ENCODE data around the gene CDX1.
A peak's percentile ranks its signal among the peaks of the same experiment; 100 is the strongest.

Gene CDX1

GRCh38 chr5:150166650-150167511 is at the start of gene CDX1:
Gene CDX1, plus strand, starts transcription at chr5:150166778. Its CDS starts 99 bp downstream, at chr5:150166877.
- DNase-seq (ENCODE audit: low spot score), result no peak

- no peak for DNase-seq (ENCODE audit: low spot score)
These were observed 48.5 kb upstream of the CDX1 start for GRCh38 chr5:150117945-150118560.

GRCh38 chr5:150118561-150119229 is 47.9 kb upstream of the CDX1 start:
- no peak for DNase-seq (ENCODE audit: low spot score)

GRCh38 chr5:150119421-150120061 is 47.0 kb upstream of the CDX1 start:
- DNase-seq (ENCODE audit: low spot score), result no peak

DNA sequence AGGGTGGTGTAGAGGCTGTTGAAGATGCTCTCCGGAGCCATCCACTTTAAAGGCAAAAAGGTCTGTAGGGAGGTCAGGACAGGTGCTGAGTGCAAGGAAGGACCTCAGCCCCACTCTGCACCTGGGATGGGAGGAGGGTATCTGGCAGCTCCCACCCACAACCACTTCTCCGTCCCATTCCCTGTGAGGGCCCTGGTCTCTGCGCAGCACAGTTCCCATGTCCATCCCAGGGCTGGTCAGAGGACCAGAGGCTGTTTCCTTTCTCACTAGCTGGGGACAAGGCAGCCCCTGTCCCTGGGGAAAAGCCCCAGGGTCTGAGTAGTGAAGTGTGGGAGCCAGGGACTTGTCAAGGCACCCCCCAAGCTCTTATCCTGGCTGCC is 46.5 kb upstream of the CDX1 start:
- DNase-seq (ENCODE audit: low spot score), result no peak

GRCh38 chr5:150120617-150121447 is 45.7 kb upstream of the CDX1 start:
- no peak for DNase-seq (ENCODE audit: low spot score)

DNA sequence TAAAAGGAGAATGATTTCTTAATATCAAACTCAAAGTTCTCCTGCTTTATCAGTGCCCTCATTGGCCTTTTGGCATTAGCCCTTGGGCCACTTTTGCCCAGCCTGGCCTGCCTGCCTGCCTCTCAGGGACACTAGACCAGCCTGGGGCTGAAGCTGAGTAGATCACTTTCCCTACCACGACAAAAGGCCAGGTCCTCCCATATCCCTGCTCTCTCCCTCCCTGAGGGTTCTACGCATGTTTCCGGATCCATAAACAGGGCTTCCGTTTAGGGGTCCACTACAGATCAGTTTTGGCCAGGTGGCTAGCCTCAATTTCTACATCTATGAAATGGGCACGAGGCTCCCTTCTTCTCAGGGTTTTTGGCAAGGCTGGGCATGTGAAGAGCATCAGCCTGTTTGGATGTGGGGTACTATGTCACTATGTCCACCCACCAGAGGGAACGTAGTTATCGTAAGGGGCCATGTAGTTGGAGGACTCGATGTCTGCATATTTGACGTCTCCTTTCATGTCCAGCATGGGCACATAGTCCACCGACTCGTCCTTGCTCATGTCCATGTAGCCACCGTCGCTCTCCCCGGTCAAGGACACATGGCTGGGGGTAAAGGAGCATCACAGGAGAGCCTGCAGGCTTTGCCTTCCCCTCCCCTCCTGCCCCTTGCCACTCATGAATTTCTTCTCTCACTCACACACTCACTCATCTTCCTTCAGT is 45.0 kb upstream of the CDX1 start:
- no peak for DNase-seq (ENCODE audit: low spot score)

- no peak for DNase-seq (ENCODE audit: low spot score)
These were observed 44.4 kb upstream of the CDX1 start for GRCh38 chr5:150122158-150122510.

DNA sequence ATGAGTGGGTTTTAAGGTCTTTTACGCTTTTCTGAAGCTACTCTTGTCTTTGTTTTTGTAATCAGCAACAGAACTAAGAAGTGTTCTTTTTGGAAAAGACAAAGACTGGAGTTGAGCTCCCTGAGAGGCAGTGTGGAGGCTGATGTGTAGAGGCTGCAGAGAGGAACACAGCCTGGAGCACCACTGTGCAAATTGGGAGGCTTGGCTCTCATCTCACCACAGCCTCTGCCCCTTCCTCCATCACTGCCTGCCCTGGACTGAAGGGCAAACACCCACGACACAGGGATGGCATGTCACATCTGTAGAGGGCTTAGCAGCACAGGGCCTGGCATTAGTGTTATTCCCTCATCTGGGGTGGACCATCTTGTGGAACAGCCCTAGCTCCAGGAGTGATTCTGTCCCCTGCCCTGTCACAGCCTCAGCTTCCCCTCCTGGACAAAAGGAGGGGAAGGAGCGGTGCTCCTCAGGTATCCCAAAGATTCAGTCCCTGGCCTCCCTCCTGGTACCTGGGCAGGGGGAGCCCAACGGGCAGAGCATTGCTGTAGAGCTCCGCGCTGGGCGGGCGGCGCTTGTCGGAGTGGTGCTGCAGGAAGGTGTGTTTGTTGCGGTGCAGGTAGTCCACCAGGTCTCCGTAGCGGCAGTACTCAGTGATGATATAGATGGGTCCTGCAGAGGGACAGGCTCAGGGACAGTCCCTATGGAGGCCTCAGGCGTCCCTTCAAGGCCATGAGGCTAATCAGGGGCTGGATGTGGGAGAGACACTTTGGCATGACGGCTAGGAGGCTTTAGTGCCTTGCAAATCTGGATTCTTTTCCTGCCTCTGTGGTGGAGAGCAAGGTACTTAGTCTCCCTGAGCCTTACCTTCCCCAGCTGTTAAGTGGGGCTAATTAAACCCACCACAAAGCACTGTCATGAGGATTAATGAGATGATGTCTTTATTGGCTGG is 43.8 kb upstream of the CDX1 start:
- no peak for DNase-seq (ENCODE audit: low spot score)

- no peak for DNase-seq (ENCODE audit: low spot score)
These were observed 43.0 kb upstream of the CDX1 start for GRCh38 chr5:150123542-150123941.

DNA sequence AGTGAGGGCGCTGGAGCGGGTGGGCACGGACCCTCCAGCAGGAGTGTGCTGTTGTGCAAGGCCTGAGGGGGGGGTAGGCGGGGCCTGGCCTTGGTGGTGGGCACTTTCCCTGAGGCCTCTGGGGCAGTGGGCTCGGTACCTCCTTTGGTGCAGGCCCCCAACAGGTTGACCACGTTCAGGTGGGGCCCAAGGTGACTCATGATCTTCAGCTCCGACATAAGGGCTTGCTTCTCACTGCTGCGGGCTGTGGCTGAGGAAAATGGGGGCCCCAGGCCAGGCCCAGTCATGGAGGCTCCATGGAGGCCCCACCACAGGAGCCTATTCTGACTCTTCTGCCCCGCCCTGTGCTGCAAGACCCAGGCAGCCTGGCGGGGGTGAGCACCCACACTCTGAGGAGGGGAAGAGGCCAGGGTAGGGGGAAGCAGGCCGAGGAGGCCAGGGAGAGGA is 42.4 kb upstream of the CDX1 start:
- no peak for DNase-seq (ENCODE audit: low spot score)

DNA sequence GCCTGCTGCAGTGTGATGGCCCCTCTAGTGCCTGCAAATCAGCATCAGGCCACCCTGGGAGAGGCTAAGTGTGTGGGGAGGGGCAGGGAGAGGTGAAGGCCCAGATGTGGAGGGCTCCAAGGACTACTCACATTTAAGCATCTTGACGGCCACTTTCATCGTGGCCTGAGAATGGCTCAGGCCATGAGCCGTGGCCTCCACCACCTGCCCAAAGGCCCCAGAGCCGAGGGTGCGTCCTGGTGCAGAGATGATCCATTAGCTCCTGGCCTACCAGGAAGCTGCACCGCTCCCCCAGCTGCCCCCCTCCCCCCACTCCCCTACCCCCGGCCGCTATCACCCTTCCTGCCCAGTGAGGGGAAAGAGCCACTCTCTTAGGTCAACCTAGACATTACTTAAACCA is 42.0 kb upstream of the CDX1 start:
- no peak for DNase-seq (ENCODE audit: low spot score)

- no peak for DNase-seq (ENCODE audit: low spot score)
These were observed 41.2 kb upstream of the CDX1 start for GRCh38 chr5:150125334-150125733.

GRCh38 chr5:150126199-150126920 is 40.2 kb upstream of the CDX1 start:
- DNase-seq (ENCODE audit: low spot score), result no peak

- DNase-seq (ENCODE audit: low spot score), result no peak
These were observed 39.7 kb upstream of the CDX1 start for GRCh38 chr5:150126921-150127265.

GRCh38 chr5:150129454-150129812 is 37.1 kb upstream of the CDX1 start:
- DNase-seq (ENCODE audit: low spot score), result no peak

- peak; percentile 41 for DNase-seq (ENCODE audit: low spot score)
These were observed 36.6 kb upstream of the CDX1 start for GRCh38 chr5:150129813-150130492.

- no peak for DNase-seq (ENCODE audit: low spot score)
These were observed 36.1 kb upstream of the CDX1 start for GRCh38 chr5:150130493-150130922.

DNA sequence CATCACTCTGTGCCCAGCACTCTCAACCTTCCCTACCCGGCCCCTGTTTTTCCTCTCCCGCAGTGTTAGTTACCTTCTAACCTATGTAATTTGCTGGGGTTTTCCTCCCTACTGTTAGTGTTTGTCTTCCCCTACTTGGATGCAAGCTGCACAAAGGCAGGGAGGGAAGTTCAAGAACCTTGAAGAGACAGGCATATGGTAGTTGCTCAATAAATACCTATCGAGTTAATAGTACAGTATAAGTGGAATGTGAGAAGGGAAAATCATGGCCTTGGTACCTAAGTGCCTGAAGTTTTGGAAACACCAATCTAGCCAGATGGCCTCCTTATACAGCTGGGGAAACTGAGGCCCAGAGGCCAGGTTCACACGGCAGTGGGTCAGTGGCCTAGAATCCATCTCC is 35.1 kb upstream of the CDX1 start:
- DNase-seq (ENCODE audit: low spot score), result no peak
